Fibroblast of skin of abdomen (primary cell): ENCODE measurements around the gene PCDHGA1.

Experiments
- DNase-seq: peaks from one replicate; pipeline ENCODE4 v3.0.0-alpha.2; 2013

PCDHGA1 gene

GRCh38 chr5:141493500-141494422 is 163.4 kb downstream of the PCDHGA1 start:
- DNase-seq = peak; percentile 68

DNA sequence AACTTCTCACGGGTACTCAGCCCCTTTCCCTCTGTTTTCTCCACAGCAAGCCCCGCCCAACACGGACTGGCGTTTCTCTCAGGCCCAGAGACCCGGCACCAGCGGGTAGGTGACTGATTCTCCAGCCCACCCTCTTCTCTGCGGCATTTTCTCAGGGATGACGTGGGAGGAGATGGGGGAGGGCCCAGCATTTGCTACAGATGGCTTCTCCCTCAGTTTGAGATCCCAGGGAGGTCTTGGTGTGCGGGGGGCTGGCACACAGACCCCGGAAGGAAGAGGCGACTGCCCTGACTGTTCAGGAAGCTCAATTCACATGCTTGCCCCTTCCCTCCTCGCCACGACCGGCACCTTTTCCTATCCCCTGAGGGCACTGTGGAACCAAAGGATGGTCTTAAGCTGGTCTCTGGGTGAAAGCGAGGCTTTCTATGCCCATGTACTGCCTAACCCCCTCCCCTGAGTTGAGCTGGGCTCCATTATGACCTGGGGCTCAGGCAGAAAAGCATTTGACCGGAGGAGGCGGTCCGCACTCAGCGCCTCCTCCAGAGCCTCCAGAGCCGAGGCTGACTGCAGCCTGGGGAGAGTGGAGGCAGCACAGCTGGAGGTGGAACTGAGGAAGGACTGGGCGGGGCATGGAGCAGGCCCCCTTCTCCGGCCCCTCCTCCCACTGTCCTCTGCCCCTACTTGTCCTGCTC is 164.6 kb downstream of the PCDHGA1 start:
- DNase-seq = peak; percentile 70

DNA sequence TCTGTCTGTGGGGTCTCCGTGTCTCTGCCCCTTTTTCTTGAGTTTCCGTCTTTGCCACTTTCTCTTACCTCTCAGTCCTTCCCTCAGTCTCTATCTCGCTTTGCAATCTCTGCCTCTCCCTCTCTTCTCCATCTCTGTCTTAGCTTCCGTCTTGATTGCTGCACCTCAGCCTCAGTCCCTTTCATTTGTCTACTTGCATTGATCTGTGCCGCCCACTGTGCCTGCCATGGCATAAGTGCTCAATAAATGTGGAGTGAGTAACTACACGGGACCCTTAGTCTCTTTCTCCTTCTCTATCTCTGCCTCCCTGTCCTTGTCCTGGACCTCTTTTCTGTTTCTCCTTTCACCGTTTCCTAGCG is 165.1 kb downstream of the PCDHGA1 start:
- DNase-seq = no peak

DNA sequence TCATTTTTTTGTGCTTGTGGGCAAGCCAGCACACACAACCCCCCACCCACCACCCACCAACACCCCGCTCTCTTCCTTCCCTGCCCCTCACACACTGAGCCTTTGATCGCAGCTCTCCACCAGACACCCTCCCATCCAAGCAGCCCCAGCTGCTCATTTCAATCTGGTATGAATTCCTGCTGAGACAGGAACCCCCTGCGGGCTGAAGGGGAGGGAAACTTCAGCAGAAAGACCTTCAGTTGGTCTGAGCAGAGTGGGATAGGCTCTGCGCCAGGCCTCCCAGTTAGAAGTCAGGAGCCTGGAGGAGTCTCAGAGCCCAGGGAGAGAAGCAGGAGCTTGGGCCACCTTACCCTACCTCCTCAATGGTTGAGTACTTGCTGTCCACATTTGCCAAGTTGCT is 165.7 kb downstream of the PCDHGA1 start:
- DNase-seq = peak; percentile 91

GRCh38 chr5:141501761-141502160 is 171.4 kb downstream of the PCDHGA1 start:
- DNase-seq = no peak

GRCh38 chr5:141503681-141504080 is 173.4 kb downstream of the PCDHGA1 start:
- no peak for DNase-seq

- no peak for DNase-seq
Observed at GRCh38 chr5:141504216-141504615, 173.9 kb downstream of the PCDHGA1 start.

DNA sequence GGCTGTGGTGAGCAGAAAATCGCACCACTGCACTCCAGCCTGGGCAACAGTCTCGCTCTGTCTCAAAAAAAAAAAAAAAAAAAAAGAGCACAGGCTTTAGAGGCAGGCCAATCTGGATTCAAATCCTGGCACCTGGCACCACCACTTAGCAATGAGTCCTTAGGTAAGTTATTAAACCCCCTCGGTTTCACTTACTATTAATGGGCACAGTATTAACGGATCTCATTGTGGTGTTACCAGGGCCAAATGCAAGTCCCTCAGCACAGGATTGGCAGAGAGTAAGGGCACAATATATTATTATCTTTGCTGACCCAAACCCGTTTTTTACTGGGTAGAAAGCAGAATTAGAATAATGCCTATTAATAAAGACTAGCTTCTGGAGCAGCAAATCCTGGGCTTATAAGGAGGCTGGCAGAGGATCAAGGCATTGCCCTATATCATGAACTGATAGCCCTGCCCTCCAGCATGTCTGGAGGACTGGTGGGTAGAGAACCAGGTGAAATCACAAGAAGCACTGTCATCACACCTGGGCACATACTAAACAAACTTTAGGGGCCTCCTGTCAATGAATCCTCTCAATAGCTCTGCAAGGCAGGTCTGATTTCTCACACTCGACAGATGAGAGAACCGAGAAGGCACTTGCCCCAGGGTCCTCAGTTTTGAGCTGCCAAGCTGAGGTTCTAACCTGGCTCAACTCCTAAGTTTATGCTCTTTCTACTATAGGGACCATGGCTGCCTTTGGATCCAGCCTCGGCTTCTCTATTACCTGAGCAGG is 176.3 kb downstream of the PCDHGA1 start:
- DNase-seq = no peak

- DNase-seq = peak; percentile 85
Observed at GRCh38 chr5:141507387-141508091, 177.2 kb downstream of the PCDHGA1 start.

DNA sequence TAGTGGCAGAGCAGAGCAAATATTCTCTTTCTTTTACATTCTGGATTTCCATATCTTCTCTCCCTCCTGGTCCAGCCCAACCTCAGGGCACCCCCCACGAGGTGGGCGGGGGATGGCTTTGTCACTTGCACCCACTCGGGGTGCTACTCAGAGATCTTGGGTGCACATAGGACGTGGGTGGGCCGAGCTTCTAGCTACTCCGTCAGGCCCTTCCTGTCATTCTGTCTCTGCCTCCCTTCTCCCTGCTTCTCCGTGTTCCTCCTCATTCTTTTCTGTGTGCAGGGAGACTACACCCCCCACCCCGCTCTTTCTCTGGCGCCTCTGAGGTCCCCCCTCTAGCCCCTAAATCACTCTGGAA is 178.1 kb downstream of the PCDHGA1 start:
- no peak for DNase-seq

GRCh38 chr5:141508798-141509611 is 178.7 kb downstream of the PCDHGA1 start:
- DNase-seq = peak; percentile 99

- DNase-seq = no peak
Observed at GRCh38 chr5:141510160-141510559, 179.8 kb downstream of the PCDHGA1 start.

GRCh38 chr5:141510850-141511601 is 180.7 kb downstream of the PCDHGA1 start:
- DNase-seq = no peak

DNA sequence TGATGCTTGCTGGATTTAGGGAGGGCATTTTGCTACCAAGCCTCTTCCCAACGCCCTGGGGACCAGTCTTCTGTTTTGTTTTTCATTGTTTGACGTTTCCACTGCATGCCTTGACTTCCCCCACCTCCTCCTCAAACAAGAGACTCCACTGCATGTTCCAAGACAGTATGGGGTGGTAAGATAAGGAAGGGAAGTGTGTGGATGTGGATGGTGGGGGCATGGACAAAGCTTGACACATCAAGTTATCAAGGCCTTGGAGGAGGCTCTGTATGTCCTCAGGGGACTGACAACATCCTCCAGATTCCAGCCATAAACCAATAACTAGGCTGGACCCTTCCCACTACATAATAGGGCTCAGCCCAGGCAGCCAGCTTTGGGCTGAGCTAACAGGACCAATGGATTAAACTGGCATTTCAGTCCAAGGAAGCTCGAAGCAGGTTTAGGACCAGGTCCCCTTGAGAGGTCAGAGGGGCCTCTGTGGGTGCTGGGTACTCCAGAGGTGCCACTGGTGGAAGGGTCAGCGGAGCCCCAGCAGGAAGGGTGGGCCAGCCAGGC is 181.5 kb downstream of the PCDHGA1 start:
- no peak for DNase-seq

GRCh38 chr5:141512390-141512910 is 182.1 kb downstream of the PCDHGA1 start:
- DNase-seq = peak; percentile 67

- DNase-seq = peak; percentile 47
Observed at GRCh38 chr5:141512911-141513626, 182.8 kb downstream of the PCDHGA1 start.

DNA sequence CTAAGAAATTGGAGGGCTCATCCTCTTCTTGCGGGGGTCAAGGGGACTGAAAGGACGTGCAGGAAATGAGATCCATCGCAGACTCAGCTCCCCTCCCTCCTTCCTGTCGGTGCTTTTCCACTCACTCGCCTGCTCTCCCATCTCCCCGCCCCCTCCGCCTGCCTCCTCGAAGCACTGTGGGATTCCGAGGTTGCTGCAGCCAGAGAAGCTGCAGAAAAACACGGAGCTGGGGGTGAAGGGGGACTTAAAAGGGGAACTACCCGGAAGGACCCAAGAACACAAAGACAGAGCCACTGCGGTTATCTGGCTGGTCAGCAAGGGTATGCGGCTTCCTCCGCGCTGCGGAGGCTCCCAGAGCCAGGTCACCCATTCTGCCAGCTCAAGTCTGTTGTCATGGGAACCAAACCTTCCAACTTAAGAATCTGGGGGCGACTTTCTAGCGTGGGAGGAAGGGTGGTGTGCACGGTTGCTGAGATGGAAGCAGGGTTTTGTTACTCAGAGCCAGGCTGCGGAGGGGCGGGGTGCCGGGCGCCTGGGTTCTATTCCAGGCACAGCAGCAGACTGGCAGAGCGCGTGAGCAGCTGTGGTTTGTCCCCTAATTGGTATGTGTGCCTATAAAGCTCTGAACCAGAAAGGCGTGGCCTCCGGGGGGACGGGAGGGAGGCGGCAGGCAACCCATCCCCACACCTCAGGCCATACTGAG is 183.5 kb downstream of the PCDHGA1 start:
- DNase-seq = peak; percentile 89

DNA sequence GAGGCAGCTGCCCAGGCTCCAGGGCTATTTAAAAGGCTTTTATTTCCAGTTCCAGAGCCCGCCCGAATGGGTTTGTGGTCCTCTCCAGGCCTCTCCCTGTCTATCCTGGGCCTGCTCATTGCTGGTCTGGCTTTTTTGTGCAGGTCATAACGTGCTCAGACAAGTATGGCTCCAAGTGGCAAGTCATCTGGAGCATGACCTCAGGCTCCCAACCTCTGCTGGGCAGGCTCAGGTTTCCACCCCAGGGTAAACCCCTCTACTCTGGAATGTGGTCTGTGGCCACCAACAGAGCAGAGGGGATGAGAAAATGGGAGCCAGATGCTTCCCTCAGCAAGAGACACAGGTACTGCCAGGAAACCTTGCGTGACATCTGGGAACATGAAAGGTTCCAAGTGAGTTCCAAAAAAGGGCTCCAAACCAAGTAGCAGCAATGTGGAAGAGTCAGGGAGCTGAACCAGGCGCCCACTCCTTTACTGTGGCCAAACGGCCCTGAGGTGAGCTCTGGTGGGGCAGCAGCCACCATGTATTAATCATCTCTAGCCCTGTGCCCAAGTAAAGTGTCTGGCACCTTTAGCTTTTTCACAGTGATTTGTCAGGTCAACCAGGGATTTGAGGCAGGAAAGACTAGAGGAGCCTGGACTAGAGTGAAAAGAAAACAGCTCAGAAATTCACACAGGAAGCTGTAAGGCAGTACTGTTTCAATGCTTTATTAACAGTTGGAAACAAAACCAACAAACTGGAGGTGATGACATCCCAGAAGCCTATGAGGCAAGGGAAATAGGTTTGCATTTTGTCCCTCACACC is 184.2 kb downstream of the PCDHGA1 start:
- peak; percentile 70 for DNase-seq
